GM19324 (cell line): ENCODE data around the gene C3.
"Not testable (repeated sequence)": the region's sequence is repeated elsewhere in the genome, so short reads cannot be mapped to it uniquely, and the experiment has no call there.

Experiments
- ATAC-seq: cut with Tn5 transposase; IDR thresholded peaks from one replicate; pipeline ENCODE4 v1.9.1; 2021; ENCODE audit warnings: mild to moderate bottlenecking, moderate library complexity; ENCODE audit not compliant: unreplicated experiment, low FRiP score

C3 gene

DNA sequence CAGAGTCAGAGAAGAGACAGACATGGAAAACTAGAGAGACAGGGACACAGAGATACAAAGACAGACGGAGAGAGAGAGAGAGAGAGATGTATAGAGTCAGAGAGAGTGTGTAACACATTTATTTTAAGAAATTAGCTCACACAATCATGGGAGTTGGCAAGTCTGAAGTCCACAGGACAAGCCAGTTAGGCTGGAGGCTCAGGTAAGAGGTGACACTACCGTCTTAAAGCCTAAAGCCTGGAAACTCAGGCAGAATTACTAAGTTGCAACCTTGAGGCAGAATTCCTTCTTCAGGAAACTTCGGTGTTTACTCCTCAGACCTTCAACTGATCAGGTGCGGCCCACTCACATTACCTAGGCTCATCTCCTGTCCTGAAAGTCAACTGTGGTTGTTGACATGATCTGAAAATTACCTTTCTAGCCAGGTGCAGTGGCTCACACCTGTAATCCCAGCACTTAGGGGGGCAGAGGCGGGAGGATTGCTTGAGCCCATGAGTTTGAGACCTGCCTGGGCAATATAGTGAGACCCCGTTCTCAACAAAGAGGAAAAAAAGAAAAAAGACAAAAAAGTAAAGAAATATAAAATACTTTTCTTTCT, 47.7 kb downstream of the C3 start:
- ATAC-seq = no peak

GRCh38 chr19:6671960-6672359, 48.5 kb downstream of the C3 start:
- no peak for ATAC-seq

GRCh38 chr19:6668691-6669090, 51.8 kb downstream of the C3 start:
- no peak for ATAC-seq

DNA sequence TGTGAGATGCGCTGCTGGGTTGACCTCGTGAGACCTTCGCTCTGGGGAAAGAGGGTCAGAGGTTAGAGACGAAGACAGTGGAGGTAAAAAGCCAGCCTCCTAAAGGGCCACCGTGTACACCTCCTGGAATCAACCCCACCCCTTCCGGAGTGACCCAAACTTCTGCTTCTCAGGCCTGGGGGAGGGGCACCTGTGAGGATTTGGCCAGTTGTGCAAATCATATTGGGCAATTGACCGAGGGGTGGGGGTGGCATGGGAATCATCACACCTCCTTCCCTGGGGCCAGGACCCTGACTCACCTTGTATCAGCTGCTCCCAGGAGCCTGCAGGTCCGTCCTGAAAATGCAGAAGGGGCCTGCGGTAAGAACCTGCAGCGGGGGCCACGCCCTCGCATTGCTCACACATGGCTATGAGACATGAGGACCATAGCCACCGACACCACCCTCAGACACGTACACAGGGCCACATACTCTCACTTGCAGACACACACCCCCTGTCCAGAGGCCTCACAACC, 53.3 kb downstream of the C3 start:
- no peak for ATAC-seq

DNA sequence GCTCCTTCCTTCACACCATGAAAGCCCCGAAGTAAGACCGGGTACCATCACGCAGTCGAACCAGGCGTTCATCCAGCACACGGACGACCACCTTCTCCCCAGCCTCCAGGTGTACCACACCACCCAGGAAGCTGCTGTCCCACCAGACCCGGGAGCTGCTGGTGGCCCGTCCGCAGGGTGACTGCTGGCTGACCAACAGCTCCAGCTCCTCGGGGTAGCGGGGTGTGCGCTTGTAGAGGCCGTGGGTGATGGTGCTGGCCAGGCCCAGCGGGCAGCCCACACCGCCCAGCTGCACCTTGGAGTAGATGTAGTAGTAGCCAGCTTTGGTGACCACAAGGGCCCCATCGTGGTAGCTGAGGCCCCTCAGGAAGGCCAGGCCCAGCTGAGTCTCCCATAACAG, 55.5 kb downstream of the C3 start:
- ATAC-seq = no peak

- ATAC-seq = no peak
Observed at GRCh38 chr19:6663236-6664201, 56.9 kb downstream of the C3 start.

GRCh38 chr19:6662702-6663101, 57.7 kb downstream of the C3 start:
- ATAC-seq = no peak

GRCh38 chr19:6661509-6662244, 58.8 kb downstream of the C3 start:
- not testable (repeated sequence) for ATAC-seq

GRCh38 chr19:6660930-6661329, 59.5 kb downstream of the C3 start:
- no peak for ATAC-seq

DNA sequence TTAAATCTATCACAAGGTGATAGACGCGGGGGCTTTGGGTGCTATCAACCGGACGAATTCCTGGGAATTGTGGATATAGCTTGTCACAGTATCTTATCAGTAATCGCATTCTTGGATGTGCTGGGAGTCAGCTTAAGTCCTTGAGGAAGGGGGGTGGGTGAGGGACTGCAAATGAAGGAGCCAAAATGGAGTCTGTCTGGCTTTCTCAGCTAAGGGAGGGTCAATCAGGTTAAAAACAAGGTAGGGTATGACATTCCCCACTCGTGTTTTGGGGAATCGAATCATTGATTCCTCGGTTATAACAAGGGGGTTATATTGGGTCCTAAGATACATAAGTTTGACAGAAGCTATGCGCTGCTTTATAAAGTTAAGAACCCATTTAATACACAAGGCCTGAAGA, 64.1 kb downstream of the C3 start:
- ATAC-seq = not testable (repeated sequence)

GRCh38 chr19:6654347-6655310, 65.8 kb downstream of the C3 start:
- no peak for ATAC-seq

- ATAC-seq = no peak
Observed at GRCh38 chr19:6652805-6653094, 67.7 kb downstream of the C3 start.

DNA sequence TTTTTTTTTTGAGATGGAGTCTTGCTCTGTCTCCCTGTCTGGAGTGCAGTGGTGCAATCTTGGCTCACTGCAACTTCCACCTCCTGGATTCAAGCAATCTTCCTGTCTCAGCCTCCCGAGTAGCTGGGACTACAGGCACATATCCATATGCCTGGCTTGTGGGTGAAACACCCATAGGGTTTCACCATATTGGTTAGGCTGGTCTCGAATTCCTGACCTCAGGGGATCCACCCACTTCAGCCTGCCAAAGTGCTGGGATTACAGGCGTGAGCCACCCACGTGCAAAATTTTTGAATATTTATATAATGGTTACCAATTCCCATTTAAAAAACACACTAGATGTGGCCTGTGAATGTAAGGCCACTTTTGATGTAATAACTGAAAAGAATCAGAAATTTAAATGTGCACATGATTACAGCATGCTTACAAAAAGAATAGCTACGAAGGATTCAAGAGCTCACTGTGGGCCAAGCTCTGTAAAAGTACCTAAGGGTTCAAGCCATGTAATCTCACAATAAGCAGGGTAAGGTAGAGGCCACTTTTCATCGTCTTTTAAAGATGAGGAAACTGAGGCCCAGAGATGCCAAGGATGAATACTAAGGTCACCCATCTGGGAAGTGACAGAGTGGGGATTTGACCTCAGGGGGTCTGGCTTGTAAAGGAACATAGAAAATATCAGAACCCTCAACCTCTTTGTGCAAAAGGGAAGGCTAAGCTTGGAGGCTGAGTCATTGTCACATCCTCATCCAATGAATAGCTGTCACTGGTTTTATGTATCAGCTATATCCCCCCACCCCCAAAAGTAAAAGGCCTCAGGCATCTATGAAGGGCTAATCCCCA, 68.3 kb downstream of the C3 start:
- no peak for ATAC-seq

DNA sequence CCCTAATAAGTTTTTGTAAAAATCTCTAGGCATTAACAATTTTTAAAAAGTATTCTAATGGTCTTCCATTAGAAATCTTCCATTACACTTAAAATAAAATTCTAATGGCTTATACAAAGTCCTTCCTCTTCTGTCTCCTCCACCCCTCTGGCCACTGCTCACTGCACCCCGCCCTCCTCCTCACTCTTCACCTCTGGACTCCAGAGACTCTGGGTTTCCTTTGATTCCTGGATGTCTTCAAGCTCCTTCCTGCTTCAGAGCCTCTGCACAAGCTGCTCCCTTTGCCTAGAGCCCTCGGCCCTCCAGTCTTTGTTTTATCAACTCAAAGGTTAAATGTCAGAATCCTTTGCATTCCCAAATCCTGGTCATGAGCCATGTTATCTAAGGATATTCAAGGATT, 71.3 kb downstream of the C3 start:
- no peak for ATAC-seq

- no peak for ATAC-seq
Observed at GRCh38 chr19:6648141-6648715, 72.2 kb downstream of the C3 start.

- no peak for ATAC-seq
Observed at GRCh38 chr19:6644796-6645195, 75.7 kb downstream of the C3 start.

- ATAC-seq = not testable (repeated sequence)
Observed at GRCh38 chr19:6640333-6640732, 80.1 kb downstream of the C3 start.

DNA sequence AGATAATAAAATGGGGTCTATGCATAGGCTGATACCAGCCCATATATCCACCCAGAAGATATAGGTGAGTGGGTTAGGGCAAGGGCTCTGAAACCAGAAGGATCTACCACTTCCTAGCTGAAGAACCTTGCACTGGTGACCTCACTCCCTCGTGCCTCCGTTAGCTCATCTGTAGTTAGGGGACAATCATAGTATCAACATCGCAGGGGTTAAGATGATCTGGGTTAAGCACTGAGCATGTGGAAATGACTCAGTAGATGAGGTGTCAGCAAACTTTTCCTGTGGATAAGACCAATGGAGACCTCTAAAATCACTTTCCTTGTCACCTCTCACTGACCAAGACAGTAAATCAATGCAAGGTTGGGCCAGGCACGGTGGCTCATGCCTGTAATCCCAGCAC, 81.0 kb downstream of the C3 start:
- no peak for ATAC-seq

- not testable (repeated sequence) for ATAC-seq
Observed at GRCh38 chr19:6633456-6633813, 87.0 kb downstream of the C3 start.
